IMR-90 (cell line): ENCODE results near the gene SCLY. TPM values are rescaled to one million over a fixed set of nuclear protein-coding genes. Genes with fewer than 3 reads are reported as not detected.

Experiments used
- ATAC-seq: fragments of 200-7000 bp; cut with Tn5 transposase; 2 replicates; pipeline ENCODE4 v1.9.1; 2020; ENCODE audit warnings: low read depth, mild to moderate bottlenecking, moderate library complexity
- BruUV-seq: library from RNA; stranded (reverse); fragments of 400-500 nt; replicated peaks from 2 replicates; lab custom pipeline; 2021; lab: Mats Ljungman, UMichigan
- CTCF ChIA-PET: fragments of 300-600 bp; formaldehyde crosslinking; extraction: SDS; loops from one replicate; lab custom pipeline; 2021; ENCODE audit warnings: antibody characterized with exemption; lab: Yijun Ruan, JAX
- POLR2A ChIA-PET: fragments of 300-600 bp; sonication (Branson Sonifier 250); formaldehyde crosslinking; loops from one replicate; lab custom pipeline; 2022; ENCODE audit warnings: antibody characterized with exemption; ENCODE audit not compliant: unreplicated experiment; lab: Charles Lee
- DNase-seq: peaks from one replicate; pipeline ENCODE4 v3.0.0; 2013
- H2AFZ ChIP-seq: replicated peaks from 2 replicates; pipeline ENCODE3; 2013; ENCODE audit warnings: low read length, mild to moderate bottlenecking; ENCODE audit not compliant: poor library complexity
- H2AK5ac ChIP-seq: 2 replicates; pipeline ENCODE4 v1.6.1; 2013; ENCODE audit warnings: low read depth, low read length, inconsistent platforms
- H2AK9ac ChIP-seq: replicated peaks from 2 replicates; pipeline ENCODE3; 2013; ENCODE audit warnings: mild to moderate bottlenecking, low read depth, low read length, moderate library complexity; ENCODE audit not compliant: poor library complexity
- H2BK120ac ChIP-seq: 2 replicates; pipeline ENCODE4 v1.6.1; 2013; ENCODE audit warnings: low read depth, low read length, inconsistent platforms
- H2BK15ac ChIP-seq: 3 replicates; pipeline ENCODE4 v1.6.1; 2013; ENCODE audit warnings: low read depth, low read length, inconsistent platforms
- H2BK20ac ChIP-seq: 2 replicates; pipeline ENCODE4 v1.6.1; 2013; ENCODE audit warnings: low read depth, mild to moderate bottlenecking, inconsistent platforms, low read length, moderate library complexity
- H2BK5ac ChIP-seq: 2 replicates; pipeline ENCODE4 v1.6.1; 2013; ENCODE audit warnings: mild to moderate bottlenecking, low read depth, low read length, inconsistent platforms; ENCODE audit not compliant: poor library complexity, severe bottlenecking
- H3K14ac ChIP-seq: replicated peaks from 2 replicates; pipeline ENCODE4 v1.6.1; 2013; ENCODE audit warnings: low read depth, low read length, inconsistent platforms
- H3K18ac ChIP-seq: 2 replicates; pipeline ENCODE4 v1.6.1; 2013; ENCODE audit warnings: low read depth, low read length, control low read depth
- H3K23ac ChIP-seq: 2 replicates; pipeline ENCODE4 v1.6.1; 2013; ENCODE audit warnings: low read depth, low read length, inconsistent platforms
- H3K27ac ChIP-seq: 2 replicates; pipeline ENCODE4 v1.5.1; 2013; ENCODE audit warnings: mild to moderate bottlenecking, control low read depth, low read length; ENCODE audit not compliant: insufficient read depth
- H3K27me3 ChIP-seq: 2 replicates; pipeline ENCODE4 v1.6.1; 2013; ENCODE audit warnings: low read length; ENCODE audit not compliant: control insufficient read depth, insufficient read depth
- H3K36me3 ChIP-seq: 2 replicates; pipeline ENCODE4 v1.6.1; 2013; ENCODE audit warnings: low read length, mixed read lengths; ENCODE audit not compliant: control insufficient read depth, insufficient read depth
- H3K4ac ChIP-seq: 2 replicates; pipeline ENCODE4 v1.6.1; 2013; ENCODE audit warnings: low read depth, low read length, inconsistent platforms
- H3K4me1 ChIP-seq: 2 replicates; pipeline ENCODE4 v1.6.1; 2013; ENCODE audit warnings: low read length, mixed read lengths; ENCODE audit not compliant: control insufficient read depth, insufficient read depth
- H3K4me2 ChIP-seq: 2 replicates; pipeline ENCODE4 v1.6.1; 2013; ENCODE audit warnings: low read depth, mild to moderate bottlenecking, control low read depth, low read length, moderate library complexity
- H3K4me3 ChIP-seq: 2 replicates; pipeline ENCODE4 v1.5.1; 2013; ENCODE audit warnings: low read depth, mild to moderate bottlenecking, control low read depth, low read length, moderate library complexity; ENCODE audit not compliant: insufficient read depth
- H3K56ac ChIP-seq: 2 replicates; pipeline ENCODE4 v1.6.1; 2013; ENCODE audit warnings: low read length, inconsistent platforms; ENCODE audit not compliant: insufficient read depth; ENCODE audit errors: extremely low read depth
- H3K79me1 ChIP-seq, 2 experiments: 2 replicates each; pipeline ENCODE4 v1.6.1; 2013; ENCODE audit warnings: low read length in 2 of 2, inconsistent platforms in 1 of 2, low read depth in 1 of 2
- H3K9ac ChIP-seq: 2 replicates; pipeline ENCODE4 v1.6.1; 2013; ENCODE audit warnings: low read depth, low read length, control low read depth
- H3K9me1 ChIP-seq: 2 replicates; pipeline ENCODE4 v1.6.1; 2013; ENCODE audit warnings: low read length, inconsistent platforms; ENCODE audit not compliant: insufficient read depth
- H3K9me3 ChIP-seq: 2 replicates; pipeline ENCODE4 v1.6.1; 2013; ENCODE audit warnings: low read length; ENCODE audit not compliant: control insufficient read depth, insufficient read depth
- H4K20me1 ChIP-seq: 2 replicates; pipeline ENCODE4 v1.6.1; 2013; ENCODE audit warnings: low read length, inconsistent platforms; ENCODE audit not compliant: insufficient read depth
- H4K5ac ChIP-seq: 2 replicates; pipeline ENCODE4 v1.6.1; 2013; ENCODE audit warnings: mild to moderate bottlenecking, low read depth, low read length, control low read depth
- H4K8ac ChIP-seq, 2 experiments: 2 replicates each; pipeline ENCODE4 v1.6.1; 2013; ENCODE audit warnings: low read depth in 2 of 2, low read length in 2 of 2, control low read depth in 1 of 2, inconsistent platforms in 1 of 2
- H4K91ac ChIP-seq: 2 replicates; pipeline ENCODE4 v1.6.1; 2013; ENCODE audit warnings: low read depth, low read length, inconsistent platforms; ENCODE audit not compliant: insufficient read depth
- BHLHE40 ChIP-seq: fragments of 150-350 bp; IDR thresholded peaks from 2 replicates; pipeline ENCODE4 v1.6.1; 2016; ENCODE audit warnings: mild to moderate bottlenecking, low read depth, low read length
- CEBPB ChIP-seq: IDR thresholded peaks from 2 replicates; pipeline ENCODE4 v1.6.1; 2012; ENCODE audit warnings: low read depth, low read length, improper control_type of control experiment
- NFE2L2 ChIP-seq: fragments of 150-350 bp; IDR thresholded peaks from 2 replicates; pipeline ENCODE4 v1.6.1; 2016; ENCODE audit warnings: low read depth, mild to moderate bottlenecking, low read length
- RFX5 ChIP-seq: IDR thresholded peaks from 2 replicates; pipeline ENCODE4 v1.8.0; 2012; ENCODE audit warnings: low read depth, mild to moderate bottlenecking, low read length, moderate library complexity
- WGBS, 2 experiments: methylation state at CpG; one replicate each; pipeline versions ENCODE4 v1.1.5 to v1.1.7; 2013; ENCODE audit warnings: missing lambda C conversion rate in 2 of 2; ENCODE audit not compliant: insufficient read length in 1 of 2; ENCODE audit errors: extremely low coverage in 2 of 2; 5-methylcytosine and 5-hydroxymethylcytosine counted together
- dilution Hi-C: fragments of 300-500 bp; cut with HindIII; formaldehyde crosslinking; loops from one replicate; pipeline ENCODE4 v1.14.3; 2018; ENCODE audit warnings: low sequenced_read_pairs; ENCODE audit not compliant: unreplicated experiment
- in situ Hi-C: fragments of 300-500 bp; cut with MboI; formaldehyde crosslinking; loops from 3 replicates; pipeline ENCODE4 v1.14.3; 2019; ENCODE audit warnings: low sequenced_read_pairs, inconsistent platforms, mixed read lengths
- intact Hi-C: fragments of 100-400 bp; cut with micrococcal nuclease; formaldehyde crosslinking; loops from 2 replicates; pipeline ENCODE4 v1.10.0; 2022
- polyA plus RNA-seq, 3 experiments: library from polyadenylated mRNA; depleted of rRNA; stranded (reverse); fragments of >200 nt; gene quantifications; 2 replicates each; pipeline ENCODE4 v1.2.3, GENCODE V29; 2012; ENCODE audit warnings: low replicate concordance in 1 of 3
- total RNA-seq: library from RNA; depleted of rRNA; stranded (reverse); fragments of >200 nt; gene quantifications from 2 replicates; pipeline ENCODE4 v1.2.3, GENCODE V29; 2012
- TF ChIP-seq, protein P1 (sequence below): fragments of 150-350 bp; IDR thresholded peaks from 2 replicates; pipeline ENCODE4 v1.6.1; 2017; ENCODE audit warnings: mild to moderate bottlenecking, antibody characterized with exemption, low read length, low read depth

Gene SCLY
- total and polyA plus RNA-seq, 2 of the 4 experiments (the other 2 are of a cell fraction) = 8.6 to 10.5 TPM

DNA sequence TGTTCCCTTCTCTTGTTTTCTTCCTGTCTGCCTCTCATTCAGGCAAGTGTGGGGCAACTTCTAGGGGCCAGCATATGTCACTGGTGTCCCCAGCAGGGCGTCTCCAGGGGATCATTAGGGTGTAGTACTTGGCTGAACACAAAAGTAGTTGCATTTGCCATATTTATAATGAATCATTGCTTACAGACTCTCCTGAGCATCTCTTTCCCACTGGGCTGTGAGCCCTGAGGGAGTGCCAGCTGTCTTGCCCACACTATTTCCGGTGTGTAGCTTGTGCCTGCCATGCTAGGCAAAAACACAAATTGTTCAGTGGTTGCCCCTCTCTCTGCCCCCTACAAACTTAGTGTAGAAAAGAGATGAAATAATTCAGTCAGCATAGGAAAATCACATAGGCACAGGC lies 40.8 kb upstream of the SCLY start:
- H3K23ac ChIP-seq = no peak overlapping the region
- no peaks in the 10 kb centered on the region for H3K27me3 ChIP-seq
- no peak overlapping the region for H4K8ac ChIP-seq
- dilution Hi-C loops (no loop called here), in situ Hi-C loops (no loop called here), intact Hi-C loops (no loop called here)
- peaks cover 14 to 51% of the 10 kb centered on the region in 2 experiments for H3K79me1 ChIP-seq
- ATAC-seq (no peak), DNase-seq (no peak)
- H2BK120ac ChIP-seq = no peak overlapping the region
- no peak overlapping the region for H2AFZ ChIP-seq
- ChIA-PET CTCF (no interaction called here), POLR2A (no interaction called here)
- H3K4me2 ChIP-seq = no peak overlapping the region
- no peak overlapping the region for H3K18ac ChIP-seq
- no peak overlapping the region for H4K91ac ChIP-seq
- no peak overlapping the region for H2BK5ac ChIP-seq
- WGBS, 2 experiments = no CpG with 5 or more reads among the region's 2 CpGs
- no peak overlapping the region for H3K56ac ChIP-seq
- peaks cover 6% of the 10 kb centered on the region; the same call in 1 of the 2 replicates for H4K20me1 ChIP-seq
- peaks cover 32% of the 10 kb centered on the region for H3K9me1 ChIP-seq
- no peak overlapping the region for H2BK20ac ChIP-seq
- no peak overlapping the region for H3K14ac ChIP-seq
- no peaks in the 10 kb centered on the region for H3K9me3 ChIP-seq
- BruUV-seq = no TSS peak
- no peak overlapping the region for H2AK5ac ChIP-seq
- H3K27ac ChIP-seq = no peak overlapping the region
- TF ChIP-seq BHLHE40 (no peak), CEBPB (no peak), NFE2L2 (no peak), RFX5 (no peak)
- TF ChIP-seq, protein P1, sequence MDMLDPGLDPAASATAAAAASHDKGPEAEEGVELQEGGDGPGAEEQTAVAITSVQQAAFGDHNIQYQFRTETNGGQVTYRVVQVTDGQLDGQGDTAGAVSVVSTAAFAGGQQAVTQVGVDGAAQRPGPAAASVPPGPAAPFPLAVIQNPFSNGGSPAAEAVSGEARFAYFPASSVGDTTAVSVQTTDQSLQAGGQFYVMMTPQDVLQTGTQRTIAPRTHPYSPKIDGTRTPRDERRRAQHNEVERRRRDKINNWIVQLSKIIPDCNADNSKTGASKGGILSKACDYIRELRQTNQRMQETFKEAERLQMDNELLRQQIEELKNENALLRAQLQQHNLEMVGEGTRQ = no peak
- H2AK9ac ChIP-seq = no peak overlapping the region
- no peak overlapping the region for H3K4ac ChIP-seq
- H3K4me3 ChIP-seq = no peak overlapping the region
- H2BK15ac ChIP-seq = no peak overlapping the region
- H3K36me3 ChIP-seq = peaks cover 6% of the 10 kb centered on the region
- H4K5ac ChIP-seq = no peak overlapping the region
- no peak overlapping the region for H3K9ac ChIP-seq
- peaks cover 3% of the 10 kb centered on the region for H3K4me1 ChIP-seq
